Measurements from ENCODE around the gene RDX. TPM values are rescaled to one million over a fixed set of nuclear protein-coding genes. Genes with fewer than 3 reads are reported as not detected.
"Not testable (repeated sequence)": the region's sequence is repeated elsewhere in the genome, so short reads cannot be mapped to it uniquely, and the experiment has no call there.

RDX gene
- total RNA-seq, 1 experiment from 2014 or later, result 250 TPM

GRCh38 chr11:110217223-110217877 is 79.1 kb downstream of the RDX start:
- no peak overlapping the region for H3K27ac Mint-ChIP-seq (ENCODE audit: unreplicated experiment)
- peaks cover 58% of the 10 kb centered on the region for H3K36me3 Mint-ChIP-seq (ENCODE audit: insufficient read depth, unreplicated experiment)
- Histone ChIP-seq H3K4me1 (peaks cover 7% of the 10 kb centered on the region; the same call in 1 of the 2 replicates), H3K36me3 (ENCODE audit: control insufficient read depth, insufficient read depth, low read length) (no peaks in the 10 kb centered on the region), H3K27me3 (replicated peaks; ENCODE audit: control insufficient read depth, insufficient read depth, low read length) (no peaks in the 10 kb centered on the region), H3K9me3 (no peaks in the 10 kb centered on the region), H3K4me3 (ENCODE audit: low read depth, low read length) (no peak overlapping the region)
- POLR2A ChIA-PET, result no interaction called here
- peaks cover 12% of the 10 kb centered on the region for H3K4me1 Mint-ChIP-seq (ENCODE audit: low read depth, unreplicated experiment)
- no peak for TF ChIP-seq CTCF (IDR thresholded peaks at IDR 0.05; ENCODE audit: insufficient read depth in 1 of 2, low read depth in 1 of 2, low read length in 1 of 2, severe bottlenecking in 1 of 2, unreplicated experiment in 1 of 2)
- H3K9me3 Mint-ChIP-seq (ENCODE audit: unreplicated experiment), result no peaks in the 10 kb centered on the region
- intact Hi-C loops (cut with micrococcal nuclease; ENCODE audit: unreplicated experiment), result no loop called here
- H3K27me3 Mint-ChIP-seq (ENCODE audit: insufficient read depth, unreplicated experiment), result no peaks in the 10 kb centered on the region
- H3K4me3 Mint-ChIP-seq (ENCODE audit: unreplicated experiment), result no peak overlapping the region
- DNase-seq, result no peak
- CTCF ChIA-PET, result no interaction called here
- no TSS peak for BruUV-seq (replicated peaks)

DNA sequence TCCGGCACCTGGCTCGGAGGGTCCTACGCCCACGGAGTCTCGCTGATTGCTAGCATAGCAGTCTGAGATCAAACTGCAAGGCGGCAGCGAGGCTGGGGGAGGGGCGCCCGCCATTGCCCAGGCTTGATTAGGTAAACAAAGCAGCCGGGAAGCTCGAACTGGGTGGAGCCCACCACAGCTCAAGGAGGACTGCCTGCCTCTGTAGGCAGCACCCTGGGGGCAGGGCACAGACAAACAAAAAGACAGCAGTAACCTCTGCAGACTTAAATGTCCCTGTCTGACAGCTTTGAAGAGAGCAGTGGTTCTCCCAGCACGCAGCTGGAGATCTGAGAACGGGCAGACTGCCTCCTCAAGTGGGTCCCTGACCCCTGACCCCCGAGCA is 87.1 kb downstream of the RDX start:
- H3K27me3 ChIP-seq (replicated peaks; ENCODE audit: control insufficient read depth, insufficient read depth, low read length); H3K9me3 ChIP-seq; BruUV-seq (replicated peaks); H3K9me3 Mint-ChIP-seq (ENCODE audit: unreplicated experiment); H3K4me1 ChIP-seq; H3K27me3 Mint-ChIP-seq (ENCODE audit: insufficient read depth, unreplicated experiment); H3K36me3 ChIP-seq (ENCODE audit: control insufficient read depth, insufficient read depth, low read length); POLR2A ChIA-PET: not testable (repeated sequence)
- peaks cover 12% of the 10 kb centered on the region for H3K36me3 Mint-ChIP-seq (ENCODE audit: insufficient read depth, unreplicated experiment)
- peak overlapping the region; percentile 81 for H3K4me3 Mint-ChIP-seq (ENCODE audit: unreplicated experiment)
- H3K27ac Mint-ChIP-seq (ENCODE audit: unreplicated experiment), result peak overlapping the region; percentile 55
- intact Hi-C loops (cut with micrococcal nuclease; ENCODE audit: unreplicated experiment), result loop anchor here (1.0 to 10.0 kb wide), 3 partner anchors 167 to 355 kb away; no protein-coding TSS in a partner anchor
- DNase-seq, result peak; percentile 56 to 71
- CTCF ChIA-PET, result interaction anchor here (0.7 to 1.3 kb wide), 2 partner anchors 157 to 168 kb away, joined by 3 to 6 read pairs; no protein-coding TSS in a partner anchor
- H3K4me1 Mint-ChIP-seq (ENCODE audit: low read depth, unreplicated experiment), result peaks cover 11% of the 10 kb centered on the region
- H3K4me3 ChIP-seq (ENCODE audit: low read depth, low read length), result peak overlapping the region; percentile 45

- H3K4me3 ChIP-seq (ENCODE audit: low read depth, low read length), result peak overlapping the region; percentile 45
- H3K27me3 ChIP-seq (replicated peaks; ENCODE audit: control insufficient read depth, insufficient read depth, low read length); POLR2A ChIA-PET; H3K9me3 Mint-ChIP-seq (ENCODE audit: unreplicated experiment); H3K4me1 ChIP-seq; H3K36me3 ChIP-seq (ENCODE audit: control insufficient read depth, insufficient read depth, low read length); H3K9me3 ChIP-seq; H3K27me3 Mint-ChIP-seq (ENCODE audit: insufficient read depth, unreplicated experiment): not testable (repeated sequence)
- H3K4me1 Mint-ChIP-seq (ENCODE audit: low read depth, unreplicated experiment), result peaks cover 11% of the 10 kb centered on the region
- DNase-seq, result peak; percentile 72 to 77
- peak overlapping the region; percentile 55 for H3K27ac Mint-ChIP-seq (ENCODE audit: unreplicated experiment)
- TF ChIP-seq CTCF (IDR thresholded peaks at IDR 0.05; ENCODE audit: insufficient read depth in 1 of 2, low read depth in 1 of 2, low read length in 1 of 2, severe bottlenecking in 1 of 2, unreplicated experiment in 1 of 2), result peak in 1 of 2 experiments; percentile 20
- peak overlapping the region; percentile 81 for H3K4me3 Mint-ChIP-seq (ENCODE audit: unreplicated experiment)
- H3K36me3 Mint-ChIP-seq (ENCODE audit: insufficient read depth, unreplicated experiment), result peaks cover 12% of the 10 kb centered on the region
- intact Hi-C loops (cut with micrococcal nuclease; ENCODE audit: unreplicated experiment), result loop anchor here (1.0 to 10.0 kb wide), 3 partner anchors 168 to 356 kb away; no protein-coding TSS in a partner anchor
- TSS peak; percentile 9 for BruUV-seq (replicated peaks)
- CTCF ChIA-PET, result interaction anchor here (0.7 to 1.3 kb wide), 2 partner anchors 158 to 168 kb away, joined by 3 to 6 read pairs; no protein-coding TSS in a partner anchor
Measured at GRCh38 chr11:110208678-110209312, 87.6 kb downstream of the RDX start.
